GM12801 (cell line): ENCODE measurements around the gene ZBTB2.

Experiments used
- TF ChIP-seq, protein P1 (sequence below): IDR thresholded peaks from one replicate; pipeline ENCODE4 v1.5.1; 2011; ENCODE audit warnings: control low read depth; ENCODE audit not compliant: insufficient read length; ENCODE audit errors: extremely low read depth

The ZBTB2 gene

DNA sequence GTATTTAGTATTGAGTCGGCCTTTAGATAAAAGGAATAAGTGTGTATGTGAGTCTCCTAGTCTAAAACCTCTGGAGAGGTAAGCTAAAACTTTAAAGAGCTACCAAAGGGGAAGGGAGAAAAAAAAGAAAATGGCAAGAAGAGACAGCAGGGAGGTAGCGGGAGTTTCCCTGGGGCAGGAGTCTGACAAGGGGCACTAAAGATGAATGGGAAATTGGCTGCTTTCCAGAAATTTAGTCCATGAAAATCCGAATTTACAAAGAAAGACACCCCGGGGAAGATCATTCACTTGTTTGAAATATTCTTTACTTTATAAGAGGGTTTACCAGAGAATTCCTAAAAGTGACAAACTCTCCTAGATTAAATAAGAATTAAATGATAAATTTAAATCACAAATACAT, 41.3 kb upstream of the ZBTB2 start:
- TF ChIP-seq, protein P1, sequence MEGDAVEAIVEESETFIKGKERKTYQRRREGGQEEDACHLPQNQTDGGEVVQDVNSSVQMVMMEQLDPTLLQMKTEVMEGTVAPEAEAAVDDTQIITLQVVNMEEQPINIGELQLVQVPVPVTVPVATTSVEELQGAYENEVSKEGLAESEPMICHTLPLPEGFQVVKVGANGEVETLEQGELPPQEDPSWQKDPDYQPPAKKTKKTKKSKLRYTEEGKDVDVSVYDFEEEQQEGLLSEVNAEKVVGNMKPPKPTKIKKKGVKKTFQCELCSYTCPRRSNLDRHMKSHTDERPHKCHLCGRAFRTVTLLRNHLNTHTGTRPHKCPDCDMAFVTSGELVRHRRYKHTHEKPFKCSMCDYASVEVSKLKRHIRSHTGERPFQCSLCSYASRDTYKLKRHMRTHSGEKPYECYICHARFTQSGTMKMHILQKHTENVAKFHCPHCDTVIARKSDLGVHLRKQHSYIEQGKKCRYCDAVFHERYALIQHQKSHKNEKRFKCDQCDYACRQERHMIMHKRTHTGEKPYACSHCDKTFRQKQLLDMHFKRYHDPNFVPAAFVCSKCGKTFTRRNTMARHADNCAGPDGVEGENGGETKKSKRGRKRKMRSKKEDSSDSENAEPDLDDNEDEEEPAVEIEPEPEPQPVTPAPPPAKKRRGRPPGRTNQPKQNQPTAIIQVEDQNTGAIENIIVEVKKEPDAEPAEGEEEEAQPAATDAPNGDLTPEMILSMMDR = no peak

DNA sequence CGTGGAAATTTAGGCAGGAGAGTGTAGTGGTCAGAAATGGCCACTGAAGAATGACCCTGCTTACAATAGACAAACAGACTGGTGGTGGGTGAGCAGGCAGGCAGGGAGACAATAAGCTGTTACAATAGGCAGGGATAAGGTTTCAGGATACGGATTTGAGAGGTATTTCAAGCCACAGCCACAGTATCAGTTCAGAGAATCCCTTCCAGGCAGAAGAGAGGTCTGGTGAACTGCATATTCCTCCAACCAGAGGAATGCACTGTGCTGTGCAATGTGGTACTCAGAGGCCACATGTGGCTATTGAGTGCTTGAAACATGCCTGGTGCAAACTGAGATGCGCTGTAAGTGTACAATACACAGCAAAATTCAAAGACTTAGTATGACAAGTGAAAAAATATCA, 40.0 kb upstream of the ZBTB2 start:
- TF ChIP-seq, protein P1 = no peak

DNA sequence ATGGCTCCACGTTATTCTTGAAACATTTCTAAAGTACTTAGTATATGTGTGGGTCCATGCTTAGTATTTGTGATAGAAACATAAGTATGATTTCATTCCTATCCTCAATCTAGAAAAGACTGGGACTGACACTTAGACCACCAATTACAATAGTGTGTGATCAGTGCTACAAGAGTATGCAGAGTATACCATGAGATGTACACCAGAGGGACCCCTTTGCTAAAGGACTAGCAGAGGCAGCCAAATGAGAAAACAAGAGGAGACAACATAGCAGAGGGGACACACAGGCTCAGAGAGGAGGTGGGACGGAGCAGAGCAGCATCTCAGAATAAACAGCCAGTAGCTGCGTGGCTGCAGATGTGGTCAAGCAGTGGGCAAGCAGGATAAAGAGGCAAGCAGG, 39.5 kb upstream of the ZBTB2 start:
- TF ChIP-seq, protein P1 = no peak

DNA sequence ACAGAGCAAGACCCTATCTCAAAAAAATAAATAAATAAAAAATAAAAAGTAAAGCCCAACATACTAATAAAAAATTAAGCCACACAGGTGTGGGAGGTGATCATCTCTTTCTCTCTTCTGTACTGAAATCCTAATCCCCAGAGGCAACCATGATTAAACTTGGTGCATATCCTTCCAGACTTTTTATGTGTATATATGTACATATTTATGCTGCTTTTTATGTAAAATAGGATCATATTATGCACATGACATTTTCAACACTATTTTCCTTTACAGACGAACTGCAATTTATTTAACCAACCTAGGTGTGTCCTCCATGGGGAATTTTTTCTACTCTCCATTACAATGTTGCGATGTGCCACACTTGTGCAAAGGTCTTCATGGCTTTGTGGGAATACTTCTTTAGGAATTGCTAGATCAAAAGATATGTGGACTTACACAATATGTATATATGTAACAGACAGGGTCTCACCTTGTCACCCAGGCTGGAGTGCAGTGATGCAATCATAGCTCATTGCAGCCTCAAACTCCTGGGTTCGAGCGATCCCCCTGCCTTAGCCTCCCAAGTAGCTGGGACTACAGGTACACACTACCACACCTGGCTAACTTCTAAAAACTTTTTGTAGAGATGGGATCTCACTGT, 36.9 kb upstream of the ZBTB2 start:
- TF ChIP-seq, protein P1 = no peak

DNA sequence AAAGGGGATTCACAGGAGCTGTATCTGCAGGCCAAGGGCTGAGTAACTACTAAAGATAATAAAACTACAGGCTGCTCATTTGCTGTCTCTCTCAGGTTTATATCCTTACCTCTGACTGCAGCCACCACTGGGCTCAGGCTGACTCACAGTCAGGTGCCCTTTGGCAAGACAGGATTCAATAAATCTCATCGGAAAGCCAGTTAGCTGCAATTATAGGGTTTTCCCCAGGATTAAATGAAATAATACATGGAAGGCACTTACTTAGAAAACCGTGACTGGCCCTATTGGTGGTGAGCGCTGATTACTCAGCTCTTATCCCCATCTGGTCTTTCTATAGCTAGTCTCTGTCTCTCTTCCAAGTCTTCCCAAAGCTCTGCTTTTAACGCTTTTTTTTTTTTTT, 34.2 kb upstream of the ZBTB2 start:
- TF ChIP-seq, protein P1 = no peak

DNA sequence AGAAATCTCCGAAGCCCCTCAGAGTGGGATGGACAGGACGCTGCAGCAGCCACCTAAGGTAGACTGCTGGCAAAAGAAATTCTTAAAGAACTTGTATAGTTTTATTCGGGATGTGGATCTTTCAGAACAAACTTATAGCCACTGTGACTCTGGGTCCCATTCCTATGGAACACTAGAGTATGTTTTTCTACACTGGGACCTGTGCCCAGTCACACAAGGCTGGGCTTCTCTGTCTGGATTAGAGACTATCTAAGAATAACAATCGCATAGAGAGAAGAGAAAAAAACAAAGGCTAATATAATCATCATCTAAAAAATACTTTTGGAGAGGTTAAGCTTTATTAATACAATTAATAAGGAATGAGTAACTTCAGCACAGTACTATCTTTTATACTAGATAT, 31.6 kb upstream of the ZBTB2 start:
- TF ChIP-seq, protein P1 = no peak

DNA sequence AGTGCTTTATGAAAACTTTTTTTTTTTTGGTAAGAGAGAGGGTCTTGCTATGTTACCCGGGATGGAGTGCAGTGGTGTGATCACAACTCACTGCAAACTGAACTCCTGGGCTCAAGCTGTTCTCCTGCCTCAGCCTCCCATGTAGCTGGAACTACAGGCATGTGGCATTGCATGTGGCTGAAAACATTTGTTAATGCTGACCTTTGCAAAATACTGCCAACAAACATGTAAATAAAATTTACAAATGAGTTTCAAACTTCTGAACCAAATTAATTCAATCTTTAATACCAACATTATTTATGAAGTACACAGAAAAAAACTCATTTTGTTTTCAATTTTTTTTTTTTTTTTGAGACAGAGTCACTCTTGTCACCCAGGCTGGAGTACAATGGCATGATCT, 26.1 kb upstream of the ZBTB2 start:
- TF ChIP-seq, protein P1 = no peak
